Measurements from ENCODE around the gene CDKN2D.
A peak's percentile ranks its signal among the peaks of the same experiment; 100 is the strongest.

The CDKN2D gene

GRCh38 chr19:10603084-10603872, 34.5 kb upstream of the CDKN2D start:
- no peaks in the 10 kb centered on the region for H3K9me3 ChIP-seq (replicated peaks in 1 of 11)

GRCh38 chr19:10602330-10603083, 33.7 kb upstream of the CDKN2D start:
- Histone ChIP-seq H4K20me1 (peaks cover 0 to 42% (median 27%) of the 10 kb centered on the region in 11 experiments; a peak in 18 of 22 replicates), H3K9ac (peak overlapping the region; percentile 92 to 99 (median 98)), H3K27me3 (no peaks in the 10 kb centered on the region), H3K36me3 (peaks cover 0 to 25% (median 6%) of the 10 kb centered on the region in 11 experiments; a peak in 8 of 22 replicates), H3K4me3 (peak overlapping the region; percentile 82 to 99 (median 96)), H3K4me1 (peaks cover 32 to 73% (median 60%) of the 10 kb centered on the region in 10 experiments), H3K27ac (peak overlapping the region; percentile 86 to 99 (median 95)), H3K9me3 (replicated peaks in 1 of 11) (no peaks in the 10 kb centered on the region), H3K4me2 (peak overlapping the region; percentile 87 to 99 (median 97))
- TF ChIP-seq Cebpa-rat (IDR thresholded peaks at IDR 0.05) = no peak

More at GRCh38 chr19:10603084-10603872, 34.5 kb upstream of the CDKN2D start:
- H4K20me1 ChIP-seq = peaks cover 3 to 50% (median 33%) of the 10 kb centered on the region in 11 experiments; a peak in 19 of 22 replicates
- peak overlapping the region; percentile 92 to 99 (median 98) for H3K9ac ChIP-seq
- H3K27me3 ChIP-seq = no peaks in the 10 kb centered on the region
- peak overlapping the region; percentile 87 to 99 (median 97) for H3K4me2 ChIP-seq
- H3K27ac ChIP-seq = peak overlapping the region; percentile 86 to 99 (median 95)
- peaks cover 0 to 30% (median 6%) of the 10 kb centered on the region in 11 experiments; a peak in 10 of 22 replicates for H3K36me3 ChIP-seq
- TF ChIP-seq Cebpa-rat (IDR thresholded peaks at IDR 0.05) = peak in 3 of 11 experiments; percentile 56 to 73 (median 65); a peak in 4 of 22 replicates
- peak overlapping the region; percentile 82 to 99 (median 96) for H3K4me3 ChIP-seq
- H3K4me1 ChIP-seq = peaks cover 32 to 66% (median 52%) of the 10 kb centered on the region in 10 experiments

- Histone ChIP-seq H3K9ac (peak overlapping the region in 1 of 11 experiments; percentile 37; a peak in 2 of 22 replicates), H3K27me3 (no peaks in the 10 kb centered on the region), H3K4me3 (peak overlapping the region in 1 of 10 experiments; percentile 82; a peak in 5 of 20 replicates), H3K9me3 (replicated peaks in 1 of 11) (no peaks in the 10 kb centered on the region), H3K27ac (peak overlapping the region in 2 of 11 experiments; percentile 22 to 37; a peak in 6 of 22 replicates), H4K20me1 (peaks cover 0 to 37% (median 22%) of the 10 kb centered on the region in 11 experiments; a peak in 18 of 22 replicates), H3K36me3 (peaks cover 0 to 20% (median under 1%) of the 10 kb centered on the region in 11 experiments; a peak in 6 of 22 replicates), H3K4me2 (peak overlapping the region; percentile 4 to 71 (median 48); a peak in 16 of 22 replicates), H3K4me1 (peaks cover 35 to 79% (median 66%) of the 10 kb centered on the region in 10 experiments)
- TF ChIP-seq Cebpa-rat (IDR thresholded peaks at IDR 0.05) = no peak
These were observed 33.2 kb upstream of the CDKN2D start for GRCh38 chr19:10601999-10602329.

GRCh38 chr19:10600149-10600548, 31.4 kb upstream of the CDKN2D start:
- H3K4me3 ChIP-seq = no peak overlapping the region
- TF ChIP-seq Cebpa-rat (IDR thresholded peaks at IDR 0.05) = no peak
- peaks cover 43 to 83% (median 68%) of the 10 kb centered on the region in 10 experiments for H3K4me1 ChIP-seq
- no peak overlapping the region for H3K27ac ChIP-seq
- peaks cover 0 to 19% (median 9%) of the 10 kb centered on the region in 11 experiments; a peak in 15 of 22 replicates for H4K20me1 ChIP-seq
- H3K9ac ChIP-seq = no peak overlapping the region
- H3K9me3 ChIP-seq (replicated peaks in 1 of 11) = no peaks in the 10 kb centered on the region
- peaks cover 0 to 5% (median 0%) of the 10 kb centered on the region in 11 experiments; a peak in 3 of 22 replicates for H3K36me3 ChIP-seq
- H3K4me2 ChIP-seq = peak overlapping the region in 3 of 11 experiments; percentile 2 to 9 (median 6); a peak in 4 of 22 replicates
- H3K27me3 ChIP-seq = no peaks in the 10 kb centered on the region

GRCh38 chr19:10593820-10594637, 25.2 kb upstream of the CDKN2D start:
- no peaks in the 10 kb centered on the region for H3K36me3 ChIP-seq
- H4K20me1 ChIP-seq = no peaks in the 10 kb centered on the region
- H3K4me3 ChIP-seq = no peak overlapping the region
- H3K9me3 ChIP-seq (replicated peaks in 1 of 11) = no peaks in the 10 kb centered on the region
- peak overlapping the region; percentile 57 to 77 (median 72) for H3K4me2 ChIP-seq
- H3K4me1 ChIP-seq = peaks cover 40 to 73% (median 67%) of the 10 kb centered on the region in 10 experiments
- H3K9ac ChIP-seq = peak overlapping the region; percentile 1 to 57 (median 44); a peak in 12 of 22 replicates
- peak in 9 of 11 experiments; percentile 29 to 76 (median 42); a peak in 8 of 22 replicates for TF ChIP-seq Cebpa-rat (IDR thresholded peaks at IDR 0.05)
- no peaks in the 10 kb centered on the region for H3K27me3 ChIP-seq
- peak overlapping the region; percentile 39 to 70 (median 59); a peak in 21 of 22 replicates for H3K27ac ChIP-seq

GRCh38 chr19:10593148-10593547, 24.4 kb upstream of the CDKN2D start:
- H3K9me3 ChIP-seq (replicated peaks in 1 of 11) = no peaks in the 10 kb centered on the region
- peak overlapping the region; percentile 57 to 77 (median 72) for H3K4me2 ChIP-seq
- no peaks in the 10 kb centered on the region for H4K20me1 ChIP-seq
- H3K36me3 ChIP-seq = no peaks in the 10 kb centered on the region
- H3K4me3 ChIP-seq = no peak overlapping the region
- peaks cover 40 to 65% (median 58%) of the 10 kb centered on the region in 10 experiments for H3K4me1 ChIP-seq
- TF ChIP-seq Cebpa-rat (IDR thresholded peaks at IDR 0.05) = no peak
- H3K27ac ChIP-seq = peak overlapping the region in 10 of 11 experiments; percentile 45 to 70 (median 62); a peak in 17 of 22 replicates
- peak overlapping the region in 3 of 11 experiments; percentile 23 to 57 (median 38); a peak in 4 of 22 replicates for H3K9ac ChIP-seq
- no peaks in the 10 kb centered on the region for H3K27me3 ChIP-seq

GRCh38 chr19:10587839-10588150, 19.0 kb upstream of the CDKN2D start:
- no peaks in the 10 kb centered on the region for H4K20me1 ChIP-seq
- no peaks in the 10 kb centered on the region for H3K36me3 ChIP-seq
- no peaks in the 10 kb centered on the region for H3K9me3 ChIP-seq (replicated peaks in 1 of 11)
- no peak overlapping the region for H3K4me3 ChIP-seq
- H3K4me2 ChIP-seq = no peak overlapping the region
- no peak overlapping the region for H3K9ac ChIP-seq
- H3K4me1 ChIP-seq = peaks cover 7 to 35% (median 31%) of the 10 kb centered on the region in 10 experiments; a peak in 19 of 20 replicates
- TF ChIP-seq Cebpa-rat (IDR thresholded peaks at IDR 0.05) = no peak
- H3K27ac ChIP-seq = no peak overlapping the region
- H3K27me3 ChIP-seq = no peaks in the 10 kb centered on the region
